ENCODE results near the gene AGBL2. TPM values are rescaled to one million over a fixed set of nuclear protein-coding genes. Genes with fewer than 3 reads are reported as not detected.
"Not testable (repeated sequence)": the region's sequence is repeated elsewhere in the genome, so short reads cannot be mapped to it uniquely, and the experiment has no call there.

Gene AGBL2
- total RNA-seq, 3 donors from 2014 or later: 0.83 to 2.0 (median 1.7) TPM

- peaks cover 12% of the 10 kb centered on the region for H3K4me1 Mint-ChIP-seq (ENCODE audit: low read depth)
- H3K36me3 Mint-ChIP-seq (ENCODE audit: insufficient read depth): peaks cover 29% of the 10 kb centered on the region
Observed at GRCh38 chr11:47636331-47636730, 78.8 kb downstream of the AGBL2 start.

DNA sequence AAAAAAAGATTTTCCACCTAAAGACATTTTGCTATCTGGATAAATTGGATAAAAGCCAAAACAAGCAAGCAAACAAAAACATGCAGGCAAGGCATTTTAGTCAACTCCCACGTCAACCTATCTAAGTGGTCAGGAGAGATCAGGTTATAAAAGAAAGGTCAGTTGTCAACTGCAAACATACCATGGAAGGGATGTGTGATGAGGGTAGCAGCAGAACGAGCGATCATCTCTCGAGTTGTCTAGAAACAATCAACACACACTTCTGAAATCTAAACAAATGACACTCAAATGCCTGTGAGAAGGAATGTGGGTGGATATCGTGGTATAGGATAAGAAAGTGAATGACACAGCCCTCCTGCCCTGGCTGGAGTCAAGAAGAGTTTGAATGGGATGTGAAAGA, 83.7 kb downstream of the AGBL2 start:
- no peaks in the 10 kb centered on the region for H3K27me3 Mint-ChIP-seq (ENCODE audit: low read depth)

More at GRCh38 chr11:47636331-47636730, 78.8 kb downstream of the AGBL2 start:
- not testable (repeated sequence) for DNase-seq; H3K4me3 Mint-ChIP-seq; H3K9me3 Mint-ChIP-seq; H3K27me3 Mint-ChIP-seq (ENCODE audit: low read depth); ATAC-seq

GRCh38 chr11:47628026-47628425, 87.1 kb downstream of the AGBL2 start:
- ATAC-seq (no peak), DNase-seq (no peak)
- Mint-ChIP-seq H3K27me3 (ENCODE audit: low read depth) (no peaks in the 10 kb centered on the region), H3K4me1 (ENCODE audit: low read depth) (no peaks in the 10 kb centered on the region), H3K4me3 (no peak overlapping the region), H3K36me3 (ENCODE audit: insufficient read depth) (peaks cover 31% of the 10 kb centered on the region), H3K9me3 (no peaks in the 10 kb centered on the region)

More for the DNA sequence above, 83.7 kb downstream of the AGBL2 start:
- H3K36me3 Mint-ChIP-seq (ENCODE audit: insufficient read depth): peaks cover 35% of the 10 kb centered on the region
- no peak overlapping the region for H3K4me3 Mint-ChIP-seq
- H3K9me3 Mint-ChIP-seq: no peaks in the 10 kb centered on the region
- no peaks in the 10 kb centered on the region for H3K4me1 Mint-ChIP-seq (ENCODE audit: low read depth)
- ATAC-seq (no peak), DNase-seq (no peak)

DNA sequence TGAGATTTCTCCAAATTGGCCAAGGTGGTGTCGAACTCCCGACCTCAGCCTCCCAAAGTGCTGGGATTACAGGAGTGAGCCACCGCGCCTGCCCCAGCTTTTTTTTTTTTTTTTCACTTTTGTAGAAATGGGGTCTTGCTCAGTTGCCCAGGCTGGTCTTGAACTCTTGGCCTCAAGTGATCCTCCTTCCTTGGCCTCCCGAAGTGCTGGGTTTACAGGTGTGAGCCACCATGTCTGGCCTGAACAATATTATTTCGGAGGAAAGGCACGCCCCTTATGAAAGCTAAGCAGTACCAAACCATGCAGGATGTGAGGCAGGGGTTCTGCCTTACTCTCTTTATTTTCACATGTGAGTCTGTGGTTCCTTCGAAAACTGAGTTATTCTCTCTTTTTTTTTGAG, 88.9 kb downstream of the AGBL2 start:
- H3K27me3 Mint-ChIP-seq (ENCODE audit: low read depth): no peaks in the 10 kb centered on the region
- no peaks in the 10 kb centered on the region for H3K9me3 Mint-ChIP-seq
- H3K36me3 Mint-ChIP-seq (ENCODE audit: insufficient read depth): peaks cover 25% of the 10 kb centered on the region
- DNase-seq (no peak), ATAC-seq (no peak)
- no peaks in the 10 kb centered on the region for H3K4me1 Mint-ChIP-seq (ENCODE audit: low read depth)
- H3K4me3 Mint-ChIP-seq: no peak overlapping the region

GRCh38 chr11:47620836-47621378, 94.3 kb downstream of the AGBL2 start:
- Mint-ChIP-seq H3K4me3 (no peak overlapping the region), H3K9me3 (no peaks in the 10 kb centered on the region), H3K36me3 (ENCODE audit: insufficient read depth) (peaks cover 13% of the 10 kb centered on the region), H3K27me3 (ENCODE audit: low read depth) (no peaks in the 10 kb centered on the region), H3K4me1 (ENCODE audit: low read depth) (no peaks in the 10 kb centered on the region)
- no peak for ATAC-seq
- no peak for DNase-seq

DNA sequence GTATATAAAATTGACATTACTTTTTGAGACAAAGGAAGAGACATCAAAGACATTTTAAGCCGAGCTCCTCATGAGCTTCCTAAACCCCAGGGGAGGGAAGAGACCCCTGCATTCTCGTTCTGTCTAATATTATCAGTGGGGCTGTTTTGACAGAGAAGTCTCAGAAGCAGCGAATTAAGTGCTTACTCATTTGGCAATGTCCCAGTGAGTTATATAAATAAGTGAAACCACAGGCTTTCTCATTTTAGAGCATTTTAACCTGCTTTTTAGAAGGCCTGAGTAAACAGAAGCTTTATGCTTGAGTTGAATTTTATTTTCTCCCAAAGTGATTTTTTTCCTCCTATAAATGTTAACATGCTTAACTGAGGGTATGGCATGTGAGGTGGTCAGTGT, 97.8 kb downstream of the AGBL2 start:
- H3K9me3 Mint-ChIP-seq: no peaks in the 10 kb centered on the region
- H3K4me3 Mint-ChIP-seq: no peak overlapping the region
- H3K4me1 Mint-ChIP-seq (ENCODE audit: low read depth): no peaks in the 10 kb centered on the region
- ATAC-seq (no peak), DNase-seq (no peak)
- peaks cover 7% of the 10 kb centered on the region for H3K36me3 Mint-ChIP-seq (ENCODE audit: insufficient read depth)
- H3K27me3 Mint-ChIP-seq (ENCODE audit: low read depth): no peaks in the 10 kb centered on the region

- peaks cover 6% of the 10 kb centered on the region for H3K36me3 Mint-ChIP-seq (ENCODE audit: insufficient read depth)
- H3K4me3 Mint-ChIP-seq: no peak overlapping the region
- H3K4me1 Mint-ChIP-seq (ENCODE audit: low read depth): no peaks in the 10 kb centered on the region
- DNase-seq: no peak
- no peaks in the 10 kb centered on the region for H3K9me3 Mint-ChIP-seq
- no peak for ATAC-seq
- H3K27me3 Mint-ChIP-seq (ENCODE audit: low read depth): no peaks in the 10 kb centered on the region
Observed at GRCh38 chr11:47616726-47617416, 98.3 kb downstream of the AGBL2 start.

DNA sequence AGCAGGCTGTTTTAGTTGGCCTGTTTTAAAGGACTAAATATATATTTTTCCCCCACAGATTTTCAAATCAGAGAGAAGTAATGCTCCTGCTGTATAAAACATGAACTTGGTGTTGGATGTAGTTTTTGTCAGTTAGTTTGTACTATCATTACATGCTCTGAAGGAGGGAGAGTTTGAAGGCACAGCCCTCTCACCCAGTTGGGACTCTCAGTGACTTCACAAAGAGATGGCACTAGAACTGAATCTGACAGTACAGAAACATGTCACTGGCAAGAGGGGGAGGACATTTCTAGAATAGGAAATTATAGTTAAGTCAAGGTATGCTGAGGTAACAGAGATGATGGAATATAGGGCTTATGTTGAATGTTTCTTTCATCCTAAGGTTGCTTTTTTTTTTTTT, 99.9 kb downstream of the AGBL2 start:
- no peaks in the 10 kb centered on the region for H3K4me1 Mint-ChIP-seq (ENCODE audit: low read depth)
- ATAC-seq (no peak), DNase-seq (no peak)
- peaks cover 8% of the 10 kb centered on the region for H3K36me3 Mint-ChIP-seq (ENCODE audit: insufficient read depth)
- no peak overlapping the region for H3K4me3 Mint-ChIP-seq
- H3K9me3 Mint-ChIP-seq: no peaks in the 10 kb centered on the region
- no peaks in the 10 kb centered on the region for H3K27me3 Mint-ChIP-seq (ENCODE audit: low read depth)

- H3K9me3 Mint-ChIP-seq: no peaks in the 10 kb centered on the region
- DNase-seq (no peak), ATAC-seq (no peak)
- H3K4me3 Mint-ChIP-seq: no peak overlapping the region
- H3K27me3 Mint-ChIP-seq (ENCODE audit: low read depth): no peaks in the 10 kb centered on the region
- peaks cover 4% of the 10 kb centered on the region for H3K36me3 Mint-ChIP-seq (ENCODE audit: insufficient read depth)
- no peaks in the 10 kb centered on the region for H3K4me1 Mint-ChIP-seq (ENCODE audit: low read depth)
Observed at GRCh38 chr11:47611348-47611794, 103.8 kb downstream of the AGBL2 start.

- ATAC-seq (no peak), DNase-seq (no peak)
- Mint-ChIP-seq H3K36me3 (ENCODE audit: insufficient read depth) (peaks cover 7% of the 10 kb centered on the region), H3K9me3 (no peaks in the 10 kb centered on the region), H3K4me3 (no peak overlapping the region), H3K27me3 (ENCODE audit: low read depth) (no peaks in the 10 kb centered on the region), H3K4me1 (ENCODE audit: low read depth) (no peaks in the 10 kb centered on the region)
Observed at GRCh38 chr11:47609675-47610074, 105.5 kb downstream of the AGBL2 start.

Other genes with a start within 250 kb of the AGBL2 start
- 100 to 1,000 TPM; 186 to 199 (median 190) TPM for gene CELF1, start 162.2 kb downstream of the AGBL2 start, total RNA-seq
- gene PTPMT1, start 149.8 kb downstream of the AGBL2 start, total RNA-seq: 10 to 100 TPM; 47.1 to 54.7 (median 48.8) TPM
- gene KBTBD4, start 136.4 kb downstream of the AGBL2 start, total RNA-seq: 10 to 100 TPM; 19.6 to 24.7 (median 21.5) TPM
- gene NDUFS3, start 136.3 kb downstream of the AGBL2 start, total RNA-seq: 100 to 1,000 TPM; 164 to 174 (median 170) TPM
- under 1 TPM in 1 of 3 donors, not detected in 2; 0.13 TPM for gene FAM180B, start 128.7 kb downstream of the AGBL2 start, total RNA-seq
- gene C1QTNF4, start 121.0 kb downstream of the AGBL2 start, total RNA-seq: under 1 TPM in 1 of 3 donors, not detected in 2; 0.18 TPM
- gene MTCH2, start 72.8 kb downstream of the AGBL2 start, total RNA-seq: 100 to 1,000 TPM; 122 to 147 (median 128) TPM
- gene FNBP4, start 52.0 kb upstream of the AGBL2 start, total RNA-seq: 100 to 1,000 TPM; 113 to 129 (median 121) TPM
- 10 to 100 TPM; 76.6 to 86.7 (median 80.4) TPM for gene NUP160, start 133.0 kb upstream of the AGBL2 start, total RNA-seq